ENCODE data around the gene PARVB. TPM values are rescaled to one million over a fixed set of nuclear protein-coding genes. Genes with fewer than 3 reads are reported as not detected.

PARVB gene
- polyA plus RNA-seq, 1 donor (not counting 4 experiments of a cell fraction or from before 2014, with no cell fraction given) = 10.5 TPM

GRCh38 chr22:44030051-44030701, 6.1 kb downstream of the PARVB start:
- H3K27ac ChIP-seq (ENCODE audit: control insufficient read depth, insufficient read depth, low read length) = no peak overlapping the region
- no peak overlapping the region for H3K9ac ChIP-seq (ENCODE audit: control insufficient read depth, extremely low read depth, insufficient read depth, low read length)
- H3K27me3 ChIP-seq (ENCODE audit: control insufficient read depth, extremely low read depth, insufficient read depth, low read length) = peaks cover 4% of the 10 kb centered on the region
- no peak overlapping the region for H3K4me2 ChIP-seq (ENCODE audit: control insufficient read depth, extremely low read depth, insufficient read depth, low read depth, low read length)
- no peak for DNase-seq (ENCODE audit: low read depth, low spot score)
- dilution Hi-C loops (cut with MboI; ENCODE audit: extremely low pct_ligation_motif_present, low sequenced_read_pairs) = no loop called here
- H4K20me1 ChIP-seq (ENCODE audit: control insufficient read depth, extremely low read depth, insufficient read depth, low read length) = no peaks in the 10 kb centered on the region
- H3K9me1 ChIP-seq (ENCODE audit: control insufficient read depth, extremely low read depth, insufficient read depth, low read length) = no peaks in the 10 kb centered on the region
- no peak for TF ChIP-seq EZH2 (IDR thresholded peaks at IDR 0.05; ENCODE audit: low read length)
- no peak for TF ChIP-seq CTCF (optimal IDR thresholded peaks at IDR 0.05 in 1 of 3, IDR thresholded peaks at IDR 0.05 in 1 of 3, conservative IDR thresholded peaks at IDR 0.05 in 1 of 3; ENCODE audit: extremely low read depth in 1 of 3, insufficient read depth in 2 of 3, low read length in 3 of 3)
- no peaks in the 10 kb centered on the region for H3K79me2 ChIP-seq (ENCODE audit: control insufficient read depth, insufficient read depth, low read length)
- no peak overlapping the region for H3K4me3 ChIP-seq (ENCODE audit: control insufficient read depth in 2 of 3, extremely low read depth in 1 of 3, insufficient read depth in 2 of 3, low read depth in 1 of 3, low read length in 3 of 3)
- FAIRE-seq = no peak
- H2AFZ ChIP-seq (ENCODE audit: control insufficient read depth, low read length) = no peak overlapping the region
- no peaks in the 10 kb centered on the region for H3K9me3 ChIP-seq (ENCODE audit: control insufficient read depth, low read depth, low read length)
- H3K4me1 ChIP-seq (ENCODE audit: control insufficient read depth, extremely low read depth, insufficient read depth, low read length) = no peaks in the 10 kb centered on the region
- H3K36me3 ChIP-seq (ENCODE audit: control insufficient read depth in 2 of 2, extremely low read depth in 1 of 2, insufficient read depth in 2 of 2, low read length in 2 of 2) = no peaks in the 10 kb centered on the region

GRCh38 chr22:44030702-44031082, 6.6 kb downstream of the PARVB start:
- no peak overlapping the region for H3K4me2 ChIP-seq (ENCODE audit: control insufficient read depth, extremely low read depth, insufficient read depth, low read depth, low read length)
- no peak overlapping the region for H3K9ac ChIP-seq (ENCODE audit: control insufficient read depth, extremely low read depth, insufficient read depth, low read length)
- no peaks in the 10 kb centered on the region for H3K36me3 ChIP-seq (ENCODE audit: control insufficient read depth in 2 of 2, extremely low read depth in 1 of 2, insufficient read depth in 2 of 2, low read length in 2 of 2)
- no peaks in the 10 kb centered on the region for H3K9me3 ChIP-seq (ENCODE audit: control insufficient read depth, low read depth, low read length)
- H3K4me1 ChIP-seq (ENCODE audit: control insufficient read depth, extremely low read depth, insufficient read depth, low read length) = no peaks in the 10 kb centered on the region
- dilution Hi-C loops (cut with MboI; ENCODE audit: extremely low pct_ligation_motif_present, low sequenced_read_pairs) = no loop called here
- no peaks in the 10 kb centered on the region for H3K79me2 ChIP-seq (ENCODE audit: control insufficient read depth, insufficient read depth, low read length)
- TF ChIP-seq CTCF (optimal IDR thresholded peaks at IDR 0.05 in 1 of 3, IDR thresholded peaks at IDR 0.05 in 1 of 3, conservative IDR thresholded peaks at IDR 0.05 in 1 of 3; ENCODE audit: extremely low read depth in 1 of 3, insufficient read depth in 2 of 3, low read length in 3 of 3) (no peak), EZH2 (IDR thresholded peaks at IDR 0.05; ENCODE audit: low read length) (no peak)
- no peak overlapping the region for H2AFZ ChIP-seq (ENCODE audit: control insufficient read depth, low read length)
- H3K27ac ChIP-seq (ENCODE audit: control insufficient read depth, insufficient read depth, low read length) = no peak overlapping the region
- FAIRE-seq (no peak), DNase-seq (ENCODE audit: low read depth, low spot score) (no peak)
- H3K9me1 ChIP-seq (ENCODE audit: control insufficient read depth, extremely low read depth, insufficient read depth, low read length) = no peaks in the 10 kb centered on the region
- H3K4me3 ChIP-seq (ENCODE audit: control insufficient read depth in 2 of 3, extremely low read depth in 1 of 3, insufficient read depth in 2 of 3, low read depth in 1 of 3, low read length in 3 of 3) = no peak overlapping the region
- H4K20me1 ChIP-seq (ENCODE audit: control insufficient read depth, extremely low read depth, insufficient read depth, low read length) = no peaks in the 10 kb centered on the region
- H3K27me3 ChIP-seq (ENCODE audit: control insufficient read depth, extremely low read depth, insufficient read depth, low read length) = no peaks in the 10 kb centered on the region
